ENCODE measurements around the gene BLZF1. TPM values are rescaled to one million over a fixed set of nuclear protein-coding genes. Genes with fewer than 3 reads are reported as not detected.

BLZF1 gene
- total and polyA plus RNA-seq, 12 donors, result 8.4 to 32.5 (median 24.1) TPM

DNA sequence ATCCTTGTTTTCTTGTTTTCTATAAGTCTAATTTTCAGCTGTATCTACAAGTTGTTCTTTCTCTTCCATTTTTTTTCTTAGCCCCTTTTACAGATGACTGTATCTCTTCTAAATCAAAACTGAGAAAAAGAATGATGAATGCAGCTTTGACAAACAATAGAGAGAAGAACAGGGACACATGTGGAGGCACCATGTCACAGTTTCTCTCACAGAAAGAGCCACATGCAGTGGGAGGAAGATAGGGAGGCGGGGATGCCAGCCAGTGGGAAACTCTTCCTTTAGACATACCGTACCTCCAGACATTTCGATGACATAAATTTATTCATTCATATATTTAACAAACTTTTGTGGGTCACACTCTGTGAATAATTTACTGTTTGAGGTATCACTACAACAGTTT lies 45.9 kb upstream of the BLZF1 start:
- TF ChIP-seq CTCF (IDR thresholded peaks at IDR 0.05), result no peak
- ATAC-seq, result no peak
- Histone ChIP-seq H3K9me3 (no peaks in the 10 kb centered on the region), H3K4me3 (no peak overlapping the region), H3K36me3 (peaks cover 0 to 10% (median 0%) of the 10 kb centered on the region in 9 donors), H3K27me3 (no peaks in the 10 kb centered on the region), H3K4me1 (peaks cover 0 to 11% (median 0%) of the 10 kb centered on the region in 9 donors), H3K27ac (no peak overlapping the region)
- intact Hi-C loops (cut with DNase I), result no loop called here
- WGBS, 2 donors, result 96 to 99% methylated on average over 3 of the region's 3 CpGs
- no peak for DNase-seq

GRCh38 chr1:169325117-169325516 lies 42.9 kb upstream of the BLZF1 start:
- no peak for ATAC-seq
- no peak for TF ChIP-seq CTCF (IDR thresholded peaks at IDR 0.05)
- H3K4me3 ChIP-seq, result no peak overlapping the region
- intact Hi-C loops (cut with DNase I), result no loop called here
- H3K27ac ChIP-seq, result no peak overlapping the region
- H3K27me3 ChIP-seq, result no peaks in the 10 kb centered on the region
- 86 to 92% methylated on average over 1 of the region's 1 CpG for WGBS, 2 donors
- peaks cover 0 to 14% (median 0%) of the 10 kb centered on the region in 11 donors for H3K9me3 ChIP-seq
- H3K36me3 ChIP-seq, result peaks cover 0 to 10% (median 0%) of the 10 kb centered on the region in 9 donors
- H3K4me1 ChIP-seq, result peaks cover 0 to 12% (median 0%) of the 10 kb centered on the region in 9 donors
- DNase-seq, result no peak

- ATAC-seq, result no peak
- Histone ChIP-seq H3K36me3 (peaks cover 0 to 9% (median 0%) of the 10 kb centered on the region in 9 donors), H3K27me3 (no peaks in the 10 kb centered on the region), H3K9me3 (peaks cover 0 to 26% (median 11%) of the 10 kb centered on the region in 11 donors), H3K27ac (peak overlapping the region in 1 of 10 donors; percentile 24), H3K4me3 (no peak overlapping the region), H3K4me1 (peaks cover 0 to 12% (median 0%) of the 10 kb centered on the region in 9 donors)
- WGBS, 2 donors, result 75 to 84% methylated on average over 3 of the region's 3 CpGs
- DNase-seq, result no peak
- intact Hi-C loops (cut with DNase I), result no loop called here
- no peak for TF ChIP-seq CTCF (IDR thresholded peaks at IDR 0.05)
These were observed 41.6 kb upstream of the BLZF1 start for GRCh38 chr1:169326261-169326955.

GRCh38 chr1:169326956-169327268 lies 41.1 kb upstream of the BLZF1 start:
- H3K36me3 ChIP-seq, result peaks cover 0 to 8% (median 0%) of the 10 kb centered on the region in 9 donors
- DNase-seq (no peak), ATAC-seq (no peak)
- H3K4me1 ChIP-seq, result peaks cover 0 to 12% (median 0%) of the 10 kb centered on the region in 9 donors
- intact Hi-C loops (cut with DNase I), result no loop called here
- peaks cover 0 to 30% (median 15%) of the 10 kb centered on the region in 11 donors for H3K9me3 ChIP-seq
- H3K27ac ChIP-seq, result no peak overlapping the region
- no peak overlapping the region for H3K4me3 ChIP-seq
- TF ChIP-seq CTCF (IDR thresholded peaks at IDR 0.05), result no peak
- H3K27me3 ChIP-seq, result no peaks in the 10 kb centered on the region
